Brain pericyte (primary cell): ENCODE measurements around the gene TDRD10.

ENCODE experiments used
- DNase-seq: peaks from one replicate; pipeline ENCODE4 v3.0.0-alpha.2; 2012; ENCODE audit warnings: low read depth, low spot score

TDRD10 gene, protein sequence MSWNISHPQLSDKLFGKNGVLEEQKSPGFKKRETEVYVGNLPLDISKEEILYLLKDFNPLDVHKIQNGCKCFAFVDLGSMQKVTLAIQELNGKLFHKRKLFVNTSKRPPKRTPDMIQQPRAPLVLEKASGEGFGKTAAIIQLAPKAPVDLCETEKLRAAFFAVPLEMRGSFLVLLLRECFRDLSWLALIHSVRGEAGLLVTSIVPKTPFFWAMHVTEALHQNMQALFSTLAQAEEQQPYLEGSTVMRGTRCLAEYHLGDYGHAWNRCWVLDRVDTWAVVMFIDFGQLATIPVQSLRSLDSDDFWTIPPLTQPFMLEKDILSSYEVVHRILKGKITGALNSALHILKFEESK

DNA sequence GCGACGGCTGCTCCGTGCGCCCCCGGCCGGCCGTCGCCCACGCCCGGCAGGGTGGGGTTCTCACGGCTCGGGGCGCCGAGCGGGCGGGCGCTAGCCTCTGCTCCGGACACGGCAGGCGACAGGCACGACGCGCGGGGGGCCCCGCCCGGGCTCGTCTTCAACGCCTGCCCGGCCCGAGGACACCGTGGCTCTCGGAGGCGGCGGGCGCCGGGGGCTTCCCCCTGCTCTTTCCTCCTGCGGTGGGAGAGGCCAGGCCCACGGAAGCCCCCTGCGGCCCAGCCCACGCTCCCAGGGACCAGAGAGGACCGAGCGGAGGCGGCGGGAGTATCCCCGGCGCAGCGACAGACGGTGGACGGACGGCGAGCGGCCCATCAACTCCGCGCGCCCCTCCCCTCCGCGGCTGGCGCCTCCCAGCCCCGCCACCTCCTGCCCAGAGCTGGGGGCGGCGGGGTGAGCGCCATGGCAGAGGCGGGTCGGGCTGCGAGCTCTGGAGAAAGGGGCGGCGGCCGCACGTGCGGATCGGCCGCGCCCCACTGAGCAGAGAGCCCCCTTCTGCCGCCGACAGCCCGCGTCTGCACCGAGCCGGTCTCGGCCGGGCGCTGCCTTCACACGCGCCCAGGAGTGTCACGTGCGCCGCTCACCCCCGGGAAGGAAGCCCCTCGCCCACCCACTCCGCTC is at the start of gene TDRD10, which contains the start of gene SHE:
TSS of gene TDRD10 (plus strand) at position 154 of the 678 bp plus-strand sequence. CDS start 4,685 bp downstream, outside the sequence.
TSS of gene SHE (minus strand) at position 347 of the 678 bp plus-strand sequence. CDS start 386 bp downstream, outside the sequence.
- DNase-seq = no peak

DNA sequence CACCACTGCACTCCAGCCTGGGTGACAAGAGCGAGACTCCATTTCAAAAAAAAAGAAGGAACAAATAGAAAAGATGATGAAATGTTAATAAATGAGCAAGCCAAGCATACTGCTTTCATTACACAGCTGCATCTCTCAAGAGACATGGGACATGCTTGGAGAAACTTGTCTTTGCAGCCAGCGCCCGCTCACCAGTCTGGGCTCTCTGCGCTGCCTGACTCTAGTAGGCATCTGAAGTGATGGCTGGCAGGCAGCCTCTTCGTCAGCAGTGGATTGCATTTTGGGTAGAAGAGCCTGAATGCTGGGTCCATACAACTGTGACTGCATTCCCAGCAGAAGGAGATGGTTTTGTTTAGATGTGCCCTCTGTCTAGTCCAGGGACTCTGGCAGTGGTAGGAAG is 48.9 kb upstream of the TDRD10 start:
- no peak for DNase-seq

DNA sequence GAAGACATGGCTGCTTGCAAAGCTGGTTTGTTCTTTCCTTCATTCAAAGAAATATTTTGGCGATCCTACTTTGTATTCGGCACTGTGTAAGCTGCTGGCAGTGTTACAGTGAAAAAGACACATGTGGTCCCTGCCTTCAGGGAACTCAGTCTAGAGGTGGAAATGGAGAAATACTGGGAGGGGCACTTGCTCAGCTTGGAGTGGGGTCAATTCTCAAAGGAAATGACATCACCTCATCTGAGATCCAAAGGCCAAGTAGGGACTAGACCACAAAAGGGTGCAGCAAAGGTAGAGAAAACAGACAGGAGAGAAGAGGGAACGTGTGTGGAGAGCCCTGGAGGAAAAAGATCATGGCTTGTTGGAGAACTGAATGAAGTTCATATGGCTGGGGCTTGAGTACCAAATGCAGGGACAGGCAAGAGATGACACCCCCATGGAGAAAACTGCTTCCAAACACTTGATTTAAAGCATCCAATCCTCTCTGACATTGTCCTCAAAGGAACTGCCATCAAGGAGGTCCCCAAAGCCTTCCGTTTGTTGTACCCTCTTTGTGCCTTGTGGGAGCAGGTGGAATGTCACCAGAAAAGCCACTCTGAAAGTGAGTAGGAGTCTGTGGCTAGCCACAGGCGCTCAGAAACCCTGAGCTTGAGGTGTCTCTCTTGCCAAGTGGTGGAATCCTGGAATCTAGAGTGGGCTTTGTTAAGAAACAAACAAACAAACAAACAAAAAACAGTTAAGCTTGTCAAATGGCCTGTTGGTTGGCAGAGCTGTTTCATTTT is 48.3 kb upstream of the TDRD10 start:
- no peak for DNase-seq

DNA sequence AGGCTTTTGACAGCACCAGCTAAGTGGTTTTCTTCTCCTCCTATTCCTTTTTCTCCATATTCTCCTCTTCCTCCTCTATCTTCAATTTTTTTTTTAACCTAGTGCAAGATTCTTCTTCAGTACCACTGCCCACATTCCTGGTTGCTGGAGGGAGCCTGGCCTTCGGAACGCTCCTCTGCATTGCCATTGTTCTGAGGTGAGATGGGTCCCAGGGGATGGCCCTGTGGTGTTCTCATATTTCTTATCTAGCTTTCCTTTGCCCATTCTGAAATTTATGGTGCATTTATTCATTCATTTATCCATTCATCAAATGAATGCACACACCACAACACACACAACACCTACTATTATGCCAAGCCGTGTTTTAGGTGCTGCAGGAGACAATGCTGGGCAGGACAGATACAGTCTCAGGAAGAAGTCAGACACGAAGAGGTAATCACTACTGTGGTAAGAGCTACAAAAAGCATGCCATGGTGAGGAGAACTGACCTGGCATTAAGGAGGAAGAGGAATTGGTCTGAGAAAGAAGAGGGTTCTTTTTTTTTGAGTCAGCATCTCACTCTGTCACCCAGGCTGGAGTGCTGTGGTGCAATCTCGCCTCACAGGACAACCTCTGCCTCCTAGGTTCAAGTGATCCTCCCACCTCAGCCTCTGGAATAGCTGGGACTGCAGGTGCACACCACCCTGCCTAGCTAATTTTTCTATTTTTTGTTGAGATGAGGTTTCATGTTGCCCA is 47.5 kb upstream of the TDRD10 start:
- no peak for DNase-seq

DNA sequence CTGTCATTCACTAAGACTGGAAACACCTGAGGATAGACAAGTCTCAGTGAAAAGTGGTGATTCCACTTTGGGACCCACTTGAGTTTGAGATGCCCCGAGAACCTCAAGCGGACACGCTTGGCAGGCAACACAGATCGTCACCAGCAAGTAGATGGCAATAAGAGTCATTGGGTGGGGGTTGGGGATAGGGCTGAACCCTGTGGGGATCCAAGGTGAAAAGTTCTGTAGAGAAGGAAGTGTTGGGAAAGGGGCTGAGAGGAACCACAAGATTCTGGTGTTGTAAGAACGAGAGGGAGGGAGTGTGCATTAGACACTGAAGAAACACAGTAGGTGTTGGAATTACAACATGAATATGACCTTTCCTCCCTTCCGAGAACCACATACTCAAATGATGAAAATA is 45.4 kb upstream of the TDRD10 start:
- DNase-seq = no peak

DNA sequence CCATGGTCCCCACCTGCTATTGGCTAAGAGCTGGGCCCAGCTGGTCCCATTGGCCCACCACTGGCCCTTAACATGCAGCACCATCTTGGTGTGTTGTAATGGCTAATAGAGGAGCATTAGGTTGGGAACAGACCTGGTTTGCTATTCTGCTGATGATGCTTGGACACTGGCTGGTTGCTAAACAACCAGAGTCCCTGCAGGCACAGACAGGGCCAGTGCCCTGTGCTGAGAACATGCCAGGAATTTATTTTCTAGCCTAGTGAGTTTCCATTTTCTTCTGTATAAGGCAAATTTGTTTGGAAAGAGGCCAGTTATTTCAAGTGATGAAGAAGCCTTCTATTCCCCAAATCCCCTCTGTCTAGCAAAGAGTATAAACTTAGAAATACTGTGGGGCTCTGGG is 42.9 kb upstream of the TDRD10 start:
- no peak for DNase-seq

DNA sequence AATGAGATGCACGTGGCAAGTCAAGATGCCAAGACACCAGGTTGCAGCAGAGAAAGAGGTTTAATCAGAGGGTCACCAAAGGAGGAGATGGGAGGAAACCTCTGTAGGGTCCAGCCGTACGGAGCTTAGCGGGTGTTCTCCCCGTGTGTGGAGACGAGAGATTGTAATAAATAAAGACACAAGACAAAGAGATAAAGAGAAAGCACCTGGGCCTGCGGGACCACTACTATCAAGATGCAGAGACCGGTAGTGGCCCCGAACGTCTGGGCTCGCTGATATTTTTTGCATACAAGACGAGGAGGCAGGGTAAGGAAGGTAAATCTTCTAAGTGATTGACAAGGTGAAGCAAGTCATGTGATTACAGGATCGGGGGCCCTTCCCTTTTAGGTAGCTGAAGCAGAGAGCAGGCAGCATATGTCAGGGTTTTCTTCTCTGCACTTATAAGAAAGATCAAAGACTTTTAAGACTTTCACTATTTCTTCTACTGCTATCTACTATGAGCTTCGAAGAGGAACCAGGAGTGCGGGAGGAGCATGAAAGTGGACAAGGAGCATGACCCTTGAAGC is 41.2 kb upstream of the TDRD10 start:
- no peak for DNase-seq

DNA sequence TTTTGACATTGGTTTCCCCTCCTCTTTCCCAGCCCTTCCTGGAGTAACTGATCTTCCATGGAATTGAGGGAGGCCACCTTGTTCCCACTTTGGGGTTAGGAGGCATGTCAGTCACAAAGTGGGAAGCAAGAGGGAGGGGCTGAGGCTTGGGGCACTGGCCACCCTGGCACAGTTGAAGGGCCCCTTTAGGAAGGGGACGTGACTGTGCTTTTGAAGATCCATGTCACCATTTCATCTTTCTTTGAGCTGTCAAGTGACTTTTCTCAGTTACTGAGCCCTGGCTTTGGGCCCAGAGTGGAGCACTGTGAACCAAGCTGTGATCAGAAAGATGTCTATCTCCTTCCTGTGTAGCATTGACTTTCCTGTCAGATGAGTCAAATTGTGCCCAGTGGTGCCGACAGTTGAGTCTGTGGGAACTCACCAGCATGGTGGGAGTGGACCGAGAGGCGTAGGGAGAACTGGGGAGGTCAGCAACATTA is 38.5 kb upstream of the TDRD10 start:
- no peak for DNase-seq

DNA sequence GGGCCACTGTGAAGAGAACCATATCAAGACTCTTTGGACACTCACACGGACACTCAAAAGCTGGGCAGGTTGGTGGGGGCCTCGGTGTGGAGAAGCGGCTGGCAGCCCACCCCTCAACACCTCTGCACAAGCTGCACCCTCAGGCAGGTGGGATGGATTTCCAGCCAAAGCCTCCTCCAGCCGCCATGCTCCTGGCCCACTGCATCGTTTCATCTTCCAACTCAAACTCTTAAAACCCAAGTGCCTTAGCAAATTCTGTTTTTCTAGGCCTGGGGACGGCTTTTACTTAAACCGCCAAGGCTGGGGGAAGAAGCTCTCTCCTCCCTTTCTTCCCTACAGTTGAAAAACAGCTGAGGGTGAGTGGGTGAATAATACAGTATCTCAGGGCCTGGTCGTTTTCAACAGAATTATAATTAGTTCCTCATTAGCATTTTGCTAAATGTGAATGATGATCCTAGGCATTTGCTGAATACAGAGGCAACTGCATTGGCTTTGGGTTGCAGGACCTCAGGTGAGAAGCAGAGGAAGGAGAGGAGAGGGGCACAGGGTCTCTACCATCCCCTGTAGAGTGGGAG is 36.3 kb upstream of the TDRD10 start:
- no peak for DNase-seq

DNA sequence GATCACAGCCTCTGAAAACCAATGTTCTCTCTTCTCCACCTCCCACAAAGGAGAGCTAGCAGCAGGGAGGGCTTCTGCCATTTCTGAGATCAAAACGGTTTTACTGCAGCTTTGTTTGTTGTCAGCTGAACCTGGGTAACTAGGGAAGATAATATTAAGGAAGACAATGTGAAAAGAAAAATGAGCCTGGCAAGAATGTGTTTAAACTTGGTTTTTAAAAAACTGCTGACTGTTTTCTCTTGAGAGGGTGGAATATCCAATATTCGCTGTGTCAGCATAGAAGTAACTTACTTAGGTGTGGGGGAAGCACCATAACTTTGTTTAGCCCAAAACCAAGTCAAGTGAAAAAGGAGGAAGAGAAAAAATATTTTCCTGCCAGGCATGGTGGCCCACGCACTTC is 35.8 kb upstream of the TDRD10 start:
- no peak for DNase-seq

DNA sequence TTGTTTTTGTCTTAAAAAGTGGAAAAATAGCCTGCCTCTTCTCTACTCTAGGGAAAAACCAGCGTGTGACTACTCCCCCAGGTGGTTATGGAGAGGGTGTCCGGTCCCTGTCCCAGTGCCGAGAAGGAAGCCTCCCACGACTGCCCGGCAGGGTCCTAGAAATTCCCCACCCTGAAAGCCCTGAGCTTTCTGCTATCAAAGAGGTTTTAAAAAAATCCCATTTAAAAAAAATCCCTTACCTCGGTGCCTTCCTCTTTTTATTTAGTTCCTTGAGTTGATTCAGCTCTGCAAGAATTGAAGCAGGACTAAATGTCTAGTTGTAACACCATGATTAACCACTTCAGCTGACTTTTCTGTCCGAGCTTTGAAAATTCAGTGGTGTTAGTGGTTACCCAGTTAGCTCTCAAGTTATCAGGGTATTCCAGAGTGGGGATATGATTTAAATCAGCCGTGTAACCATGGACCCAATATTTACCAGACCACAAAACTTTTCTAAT is 35.0 kb upstream of the TDRD10 start:
- DNase-seq = no peak

DNA sequence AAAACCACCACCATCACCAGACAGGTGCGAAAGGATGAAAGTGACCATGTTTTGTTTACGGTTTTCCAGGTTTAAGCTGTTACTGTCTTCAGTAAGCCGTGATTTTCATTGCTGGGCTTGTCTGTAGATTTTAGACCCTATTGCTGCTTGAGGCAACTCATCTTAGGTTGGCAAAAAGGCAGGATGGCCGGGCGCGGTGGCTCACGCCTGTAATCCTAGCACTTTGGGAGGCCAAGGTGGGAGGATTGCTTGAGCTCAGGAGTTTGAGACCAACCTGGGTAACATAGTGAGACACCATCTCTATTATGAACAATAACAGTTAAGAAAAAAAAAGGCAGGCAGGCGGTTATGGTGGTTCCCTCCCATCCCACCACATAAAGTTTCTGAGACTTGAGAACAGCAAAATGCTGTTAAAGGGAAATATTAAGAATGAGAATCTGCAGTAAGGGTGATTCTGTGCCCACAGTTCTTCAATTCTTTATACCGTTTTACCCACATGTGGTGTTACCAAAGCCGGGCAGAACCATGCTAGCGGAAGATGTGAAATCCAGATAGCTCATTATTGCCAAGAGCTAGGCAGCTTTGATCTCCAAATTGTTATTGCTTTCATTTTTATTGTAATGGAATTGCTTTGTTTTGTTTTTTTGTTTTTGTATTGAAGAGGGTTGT is 34.5 kb upstream of the TDRD10 start:
- DNase-seq = no peak

DNA sequence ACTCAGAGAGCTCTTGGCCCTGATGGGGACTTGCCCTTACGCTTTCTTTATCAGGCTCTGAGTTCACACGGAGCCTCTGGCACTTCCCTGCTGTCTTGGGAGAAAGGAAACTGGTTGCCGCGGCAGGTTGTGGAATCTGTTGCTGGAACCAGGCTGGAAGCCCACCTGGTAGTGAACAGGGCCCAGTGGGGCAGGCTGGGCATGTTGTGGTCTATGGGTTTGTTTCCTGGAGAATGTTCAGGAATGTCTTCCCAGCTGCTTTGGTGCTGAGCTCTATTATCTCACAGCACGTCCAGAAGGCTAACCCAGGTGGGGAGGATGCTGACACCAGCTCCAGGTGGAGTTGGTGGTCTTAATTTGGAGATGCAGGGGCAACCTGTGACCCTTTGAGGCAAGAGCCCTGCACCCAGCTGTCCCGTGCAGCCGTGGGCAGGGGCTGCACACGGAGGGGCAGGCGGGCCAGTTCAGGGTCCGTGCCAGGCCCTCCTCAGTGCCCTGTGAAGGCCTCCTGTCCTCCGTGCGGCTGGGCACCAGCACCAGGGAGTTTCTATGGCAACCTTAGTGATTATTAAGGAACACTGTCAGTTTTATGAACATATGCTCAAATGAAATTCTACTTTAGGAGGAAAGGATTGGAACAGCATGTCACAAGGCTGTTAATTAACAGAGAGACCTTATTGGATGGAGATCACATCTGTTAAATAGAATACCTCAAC is 33.3 kb upstream of the TDRD10 start:
- DNase-seq = no peak

DNA sequence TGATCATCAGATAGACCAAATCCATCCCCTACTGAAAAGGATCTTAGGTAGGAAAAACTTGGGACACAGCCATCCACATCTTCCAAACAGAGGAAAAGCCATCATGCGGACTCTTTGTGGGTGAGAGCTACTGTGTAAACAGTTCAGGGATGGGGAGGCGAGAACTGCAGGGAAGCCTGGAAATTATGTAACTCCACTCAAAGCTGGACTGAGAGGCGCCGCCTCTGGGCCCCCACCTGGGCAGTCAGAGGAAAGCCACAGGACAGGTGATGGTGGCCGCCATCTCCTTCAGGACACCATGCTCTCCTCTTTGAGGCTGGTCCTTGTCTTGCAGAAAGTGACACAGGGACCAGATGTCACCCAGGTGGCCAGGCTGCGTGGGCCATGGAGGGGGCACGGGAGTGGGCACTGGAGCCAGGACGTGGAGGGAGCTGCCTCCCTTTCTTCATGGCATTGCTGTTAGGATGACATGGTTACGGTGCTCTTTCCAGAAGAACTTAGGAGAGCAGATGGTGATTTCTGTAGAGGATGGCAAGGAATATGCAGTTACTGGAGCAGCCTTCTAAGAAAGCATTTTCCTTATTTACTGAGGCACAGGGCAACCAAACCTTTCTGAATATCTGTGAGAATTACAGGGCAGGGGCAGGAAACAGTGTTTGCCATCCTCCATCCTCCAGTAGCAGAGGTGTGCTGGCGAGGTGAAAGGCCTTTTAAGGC is 32.0 kb upstream of the TDRD10 start:
- no peak for DNase-seq

DNA sequence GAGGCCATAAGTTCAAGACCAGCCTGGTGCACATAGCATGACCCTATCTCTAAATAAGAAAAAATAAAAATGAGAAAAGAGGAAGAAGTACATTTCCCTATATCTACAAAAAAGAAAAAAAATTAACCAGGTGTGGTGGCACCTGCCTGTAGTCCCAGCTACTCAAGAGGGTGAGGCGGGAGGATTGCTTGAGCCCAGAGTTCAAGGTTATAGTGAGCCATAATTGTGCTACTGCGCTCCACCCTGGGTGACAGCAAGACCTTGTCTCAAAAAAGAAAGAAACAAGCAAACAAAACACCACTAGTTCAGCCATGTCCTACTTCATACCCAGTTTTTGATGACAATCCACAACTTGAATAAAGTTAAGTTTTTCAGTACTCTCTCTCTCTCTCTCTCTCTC is 30.7 kb upstream of the TDRD10 start:
- DNase-seq = no peak

DNA sequence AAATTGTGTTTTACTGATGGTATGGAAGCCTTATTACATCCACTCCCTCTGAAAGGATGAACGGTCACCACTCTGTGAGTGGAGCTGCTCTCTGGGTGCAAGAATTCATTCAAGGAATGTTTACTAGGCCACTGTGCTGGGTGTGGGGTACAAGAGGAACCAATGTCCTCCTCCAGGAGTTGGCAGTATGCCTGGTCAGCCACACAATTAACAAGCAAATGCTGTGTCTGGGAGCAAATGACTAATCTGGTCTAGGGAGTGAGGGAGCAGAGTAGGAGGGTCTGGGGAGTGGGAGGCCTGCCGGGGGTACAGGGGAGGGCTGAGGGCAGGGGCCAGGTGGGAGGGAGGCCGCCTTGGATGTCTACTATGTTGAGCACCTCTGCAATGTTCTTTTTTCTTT is 27.2 kb upstream of the TDRD10 start:
- no peak for DNase-seq

DNA sequence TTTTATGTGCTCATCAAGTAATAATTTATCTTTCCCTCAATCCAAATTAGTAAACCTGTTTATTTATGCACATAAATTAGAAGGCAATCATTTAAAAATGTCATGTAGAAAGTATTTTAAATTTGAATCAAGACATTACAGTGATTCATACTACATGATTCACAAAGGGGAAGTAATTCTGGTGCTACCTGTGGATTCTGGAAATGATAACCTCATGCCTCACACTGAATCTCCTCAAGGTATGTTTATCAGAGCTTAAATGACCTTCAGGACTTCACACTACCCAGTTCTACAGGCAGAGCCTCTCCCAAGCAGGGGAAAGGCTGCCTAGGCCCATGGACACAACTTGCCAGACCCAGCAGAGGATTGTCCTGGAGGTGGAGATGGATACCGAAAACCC is 25.2 kb upstream of the TDRD10 start:
- DNase-seq = no peak

DNA sequence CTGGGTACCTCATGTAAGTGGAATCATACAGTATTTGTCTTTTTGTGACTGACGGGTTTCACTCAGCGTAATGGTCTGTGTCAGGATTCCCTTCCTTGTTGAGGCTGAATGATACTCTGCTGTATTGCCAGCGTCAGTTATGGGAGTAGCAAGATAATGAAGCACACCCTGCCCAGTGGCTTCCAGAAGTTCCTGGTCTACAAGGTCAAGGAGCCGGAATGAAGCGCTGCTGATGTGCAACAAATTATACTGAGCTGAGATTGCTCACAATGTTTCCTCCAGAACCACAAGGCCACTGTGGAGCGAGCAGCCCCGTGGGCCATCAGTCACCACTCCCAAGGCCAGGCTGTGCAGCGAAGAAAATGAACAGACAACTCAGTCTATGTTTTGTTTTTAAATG is 24.0 kb upstream of the TDRD10 start:
- DNase-seq = no peak

DNA sequence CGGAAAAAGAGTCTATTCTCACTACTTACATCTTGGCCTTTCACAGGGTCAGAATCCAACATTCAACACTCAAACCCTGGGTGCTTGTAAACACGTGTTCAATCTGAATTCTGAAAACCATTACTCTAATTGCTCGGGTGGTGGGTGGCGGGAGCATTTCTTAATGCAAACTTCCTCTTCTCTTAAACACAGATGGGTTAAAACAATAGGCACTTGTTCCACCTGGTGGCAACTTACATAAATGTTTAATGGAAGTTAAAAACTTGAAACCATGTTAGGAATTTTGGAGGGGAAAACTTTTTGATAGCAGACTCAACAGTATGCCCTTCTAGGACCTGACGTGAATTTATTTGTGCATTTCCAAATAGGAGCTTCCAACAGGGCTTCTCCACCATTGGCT is 23.4 kb upstream of the TDRD10 start:
- no peak for DNase-seq
